H9 (cell line): ENCODE results near the gene TMEM79. TPM values are rescaled to one million over a fixed set of nuclear protein-coding genes. Genes with fewer than 3 reads are reported as not detected.

Experiments used
- DNase-seq: peaks from one replicate; pipeline ENCODE4 v3.0.0-alpha.2; 2017
- H2AFZ ChIP-seq: one replicate; pipeline ENCODE4 v1.6.1; 2013; ENCODE audit warnings: mild to moderate bottlenecking, low read length, control low read depth, moderate library complexity
- H2AK5ac ChIP-seq: 2 replicates; pipeline ENCODE4 v1.6.1; 2013; ENCODE audit warnings: low read length, control low read depth, mixed read lengths; ENCODE audit not compliant: insufficient read length
- H2BK120ac ChIP-seq: one replicate; pipeline ENCODE4 v1.6.1; 2013; ENCODE audit warnings: low read depth, mild to moderate bottlenecking, low read length, control low read depth, inconsistent platforms; ENCODE audit not compliant: poor library complexity, severe bottlenecking
- H2BK12ac ChIP-seq: 2 replicates; pipeline ENCODE4 v1.6.1; 2013; ENCODE audit warnings: low read length, control low read depth, mixed read lengths, low read depth; ENCODE audit not compliant: insufficient read length
- H2BK15ac ChIP-seq: 2 replicates; pipeline ENCODE4 v1.6.1; 2013; ENCODE audit warnings: low read depth, low read length, control low read depth
- H2BK20ac ChIP-seq: one replicate; pipeline ENCODE4 v1.6.1; 2013; ENCODE audit warnings: low read depth, mild to moderate bottlenecking, low read length, control low read depth, inconsistent platforms; ENCODE audit not compliant: poor library complexity, severe bottlenecking
- H2BK5ac ChIP-seq: 2 replicates; pipeline ENCODE4 v1.6.1; 2013; ENCODE audit warnings: low read length, control low read depth, mixed read lengths; ENCODE audit not compliant: insufficient read length
- H3K14ac ChIP-seq: 2 replicates; pipeline ENCODE4 v1.6.1; 2013; ENCODE audit warnings: low read length, control low read depth; ENCODE audit not compliant: insufficient read depth
- H3K18ac ChIP-seq: 2 replicates; pipeline ENCODE4 v1.6.1; 2013; ENCODE audit warnings: low read depth, mild to moderate bottlenecking, mixed read lengths, low read length, control low read depth; ENCODE audit not compliant: insufficient read length
- H3K23ac ChIP-seq: 2 replicates; pipeline ENCODE4 v1.6.1; 2013; ENCODE audit warnings: low read length, control low read depth, mixed read lengths, low read depth; ENCODE audit not compliant: insufficient read length
- H3K23me2 ChIP-seq: 2 replicates; pipeline ENCODE4 v1.6.1; 2013; ENCODE audit warnings: low read depth, mild to moderate bottlenecking, mixed read lengths, low read length, control low read depth; ENCODE audit not compliant: insufficient read length, poor library complexity, severe bottlenecking
- H3K27ac ChIP-seq: 2 replicates; pipeline ENCODE4 v1.5.1; 2013; ENCODE audit warnings: low read length, control low read depth, mixed read lengths, low read depth; ENCODE audit not compliant: insufficient read length
- H3K27me3 ChIP-seq: 2 replicates; pipeline ENCODE4 v1.6.1; 2013; ENCODE audit warnings: low read length, control low read depth, inconsistent platforms; ENCODE audit not compliant: insufficient read depth
- H3K4ac ChIP-seq: 2 replicates; pipeline ENCODE4 v1.6.1; 2013; ENCODE audit warnings: low read depth, mild to moderate bottlenecking, control low read depth, inconsistent platforms, low read length, moderate library complexity
- H3K4me1 ChIP-seq: 2 replicates; pipeline ENCODE4 v1.6.1; 2013; ENCODE audit warnings: low read length, control low read depth, inconsistent platforms; ENCODE audit not compliant: insufficient read depth
- H3K4me2 ChIP-seq: 2 replicates; pipeline ENCODE4 v1.6.1; 2013; ENCODE audit warnings: low read length, control low read depth, mixed read lengths; ENCODE audit not compliant: insufficient read length, insufficient read depth
- H3K56ac ChIP-seq: 2 replicates; pipeline ENCODE4 v1.6.1; 2013; ENCODE audit warnings: low read depth, mild to moderate bottlenecking, mixed read lengths, low read length, control low read depth; ENCODE audit not compliant: insufficient read length
- H3K79me1 ChIP-seq: 2 replicates; pipeline ENCODE4 v1.6.1; 2013; ENCODE audit warnings: low read depth, mild to moderate bottlenecking, moderate library complexity, low read length, control low read depth, inconsistent platforms; ENCODE audit not compliant: insufficient read depth, poor library complexity, severe bottlenecking
- H3K79me2 ChIP-seq: 2 replicates; pipeline ENCODE4 v1.6.1; 2013; ENCODE audit warnings: low read length, control low read depth, inconsistent platforms; ENCODE audit not compliant: insufficient read depth
- H3K9ac ChIP-seq: 2 replicates; pipeline ENCODE4 v1.6.1; 2013; ENCODE audit warnings: low read length, control low read depth, mixed read lengths; ENCODE audit not compliant: insufficient read length; ENCODE audit errors: extremely low read depth
- H3K9me3 ChIP-seq: one replicate; pipeline ENCODE4 v1.6.1; 2013; ENCODE audit warnings: low read depth, low read length, inconsistent platforms; ENCODE audit not compliant: control insufficient read depth
- H3T11ph ChIP-seq: one replicate; pipeline ENCODE4 v1.6.1; 2013; ENCODE audit warnings: mild to moderate bottlenecking, low read length, control low read depth, inconsistent platforms
- H4K20me1 ChIP-seq: one replicate; pipeline ENCODE4 v1.6.1; 2013; ENCODE audit not compliant: control insufficient read depth, insufficient read length, insufficient read depth
- H4K5ac ChIP-seq: 2 replicates; pipeline ENCODE4 v1.6.1; 2013; ENCODE audit warnings: low read depth, mild to moderate bottlenecking, mixed read lengths, low read length, control low read depth; ENCODE audit not compliant: insufficient read length
- H4K8ac ChIP-seq: replicated peaks from 2 replicates; pipeline ENCODE4 v1.6.1; 2013; ENCODE audit warnings: low read length, control low read depth, mixed read lengths, low read depth; ENCODE audit not compliant: insufficient read length
- H4K91ac ChIP-seq: 2 replicates; pipeline ENCODE4 v1.6.1; 2013; ENCODE audit warnings: low read depth, mild to moderate bottlenecking, moderate library complexity, mixed read lengths, low read length, control low read depth; ENCODE audit not compliant: insufficient read length
- H3K27ac Mint-ChIP-seq, 3 experiments: 2 replicates in 2 of 3; 3 replicates in 1 of 3; pipeline ENCODE4 v1.8.0; 2020 to 2021; ENCODE audit warnings: mixed read lengths in 3 of 3, mild to moderate bottlenecking in 1 of 3, moderate library complexity in 1 of 3
- H3K27me3 Mint-ChIP-seq: 2 replicates; pipeline ENCODE4 v1.8.0; 2021; ENCODE audit warnings: low read depth, mild to moderate bottlenecking, moderate library complexity, mixed read lengths
- H3K36me3 Mint-ChIP-seq, 3 experiments: 2 replicates in 2 of 3; 3 replicates in 1 of 3; pipeline ENCODE4 v1.8.0; 2020 to 2021; ENCODE audit warnings: low read depth in 3 of 3, mixed read lengths in 3 of 3; ENCODE audit not compliant: insufficient read depth in 1 of 3
- H3K4me1 Mint-ChIP-seq, 2 experiments: 2 replicates each; pipeline ENCODE4 v1.8.0; 2020; ENCODE audit warnings: mixed read lengths in 2 of 2
- H3K4me3 Mint-ChIP-seq, 2 experiments: 2 replicates in 1 of 2; 3 replicates in 1 of 2; pipeline ENCODE4 v1.8.0; 2020 to 2021; ENCODE audit warnings: mild to moderate bottlenecking in 2 of 2, mixed read lengths in 2 of 2, moderate library complexity in 1 of 2
- H3K9me3 Mint-ChIP-seq, 2 experiments: 2 replicates in 1 of 2; 3 replicates in 1 of 2; pipeline ENCODE4 v1.8.0; 2020; ENCODE audit warnings: mild to moderate bottlenecking in 2 of 2, mixed read lengths in 2 of 2, moderate library complexity in 1 of 2
- WGBS: extraction: QIAGEN DNeasy Blood & Tissue Kit; methylation state at CpG from one replicate; pipeline ENCODE4 v1.1.7; 2013; ENCODE audit warnings: missing lambda C conversion rate, low lambda C conversion rate, mixed read lengths; ENCODE audit not compliant: insufficient read length; ENCODE audit errors: extremely low coverage; 5-methylcytosine and 5-hydroxymethylcytosine counted together
- total RNA-seq: library from RNA; stranded (reverse); gene quantifications from 2 replicates; pipeline ENCODE4 v1.2.1, GENCODE V29; 2021
- TF ChIP-seq, protein P1 (sequence below): fragments of 200-600 bp; sonication (generic); conservative IDR thresholded peaks from 3 replicates; pipeline ENCODE4 v1.8.0; 2021; ENCODE audit warnings: antibody characterized with exemption, mild to moderate bottlenecking

The TMEM79 gene
- total RNA-seq, 1 experiment from 2014 or later, result 2.6 TPM

DNA sequence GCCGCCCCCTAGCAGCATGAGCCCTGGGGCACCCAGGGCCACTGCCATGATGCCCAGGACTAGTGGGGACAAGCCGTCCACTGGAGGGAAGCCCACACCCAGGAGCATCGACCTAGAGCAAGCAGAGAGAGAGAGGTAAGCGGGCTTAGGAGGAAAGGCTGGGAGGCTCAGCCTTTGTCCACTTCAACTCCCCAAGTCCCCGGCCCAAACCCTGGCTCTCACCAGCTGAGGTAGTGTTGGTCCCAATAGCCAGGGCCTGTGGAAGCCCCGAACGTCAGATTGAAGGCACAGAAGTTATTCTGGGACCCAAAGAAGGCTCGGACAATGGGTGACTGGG lies 8.9 kb downstream of the TMEM79 start:
- Histone ChIP-seq H3K23ac (no peak overlapping the region), H4K8ac (no peak overlapping the region), H3K23me2 (peaks cover 8% of the 10 kb centered on the region), H3K9me3 (no peaks in the 10 kb centered on the region), H2BK20ac (no peak overlapping the region), H2AFZ (no peak overlapping the region), H3K4me2 (no peak overlapping the region), H3T11ph (no peak overlapping the region), H4K5ac (no peak overlapping the region), H3K27me3 (no peaks in the 10 kb centered on the region; the same call in 1 of the 2 replicates), H2AK5ac (no peak overlapping the region), H3K9ac (no peak overlapping the region), H2BK15ac (no peak overlapping the region), H3K56ac (no peak overlapping the region), H3K79me1 (no peaks in the 10 kb centered on the region), H4K91ac (no peak overlapping the region), H4K20me1 (no peaks in the 10 kb centered on the region), H2BK12ac (no peak overlapping the region), H3K4me1 (no peaks in the 10 kb centered on the region; the same call in 1 of the 2 replicates), H3K18ac (no peak overlapping the region), H3K27ac (no peak overlapping the region), H2BK5ac (no peak overlapping the region), H3K79me2 (no peaks in the 10 kb centered on the region), H2BK120ac (no peak overlapping the region), H3K14ac (no peak overlapping the region), H3K4ac (no peak overlapping the region)
- WGBS, result no CpG with 5 or more reads among the region's 8 CpGs
- Mint-ChIP-seq H3K36me3 (peaks cover 4 to 15% (median 8%) of the 10 kb centered on the region in 3 experiments; a peak in 5 of 7 replicates), H3K4me1 (peaks cover 10 to 18% of the 10 kb centered on the region in 2 experiments), H3K27me3 (no peaks in the 10 kb centered on the region), H3K27ac (no peak overlapping the region), H3K4me3 (no peak overlapping the region), H3K9me3 (no peaks in the 10 kb centered on the region)
- DNase-seq, result no peak
- TF ChIP-seq, protein P1, sequence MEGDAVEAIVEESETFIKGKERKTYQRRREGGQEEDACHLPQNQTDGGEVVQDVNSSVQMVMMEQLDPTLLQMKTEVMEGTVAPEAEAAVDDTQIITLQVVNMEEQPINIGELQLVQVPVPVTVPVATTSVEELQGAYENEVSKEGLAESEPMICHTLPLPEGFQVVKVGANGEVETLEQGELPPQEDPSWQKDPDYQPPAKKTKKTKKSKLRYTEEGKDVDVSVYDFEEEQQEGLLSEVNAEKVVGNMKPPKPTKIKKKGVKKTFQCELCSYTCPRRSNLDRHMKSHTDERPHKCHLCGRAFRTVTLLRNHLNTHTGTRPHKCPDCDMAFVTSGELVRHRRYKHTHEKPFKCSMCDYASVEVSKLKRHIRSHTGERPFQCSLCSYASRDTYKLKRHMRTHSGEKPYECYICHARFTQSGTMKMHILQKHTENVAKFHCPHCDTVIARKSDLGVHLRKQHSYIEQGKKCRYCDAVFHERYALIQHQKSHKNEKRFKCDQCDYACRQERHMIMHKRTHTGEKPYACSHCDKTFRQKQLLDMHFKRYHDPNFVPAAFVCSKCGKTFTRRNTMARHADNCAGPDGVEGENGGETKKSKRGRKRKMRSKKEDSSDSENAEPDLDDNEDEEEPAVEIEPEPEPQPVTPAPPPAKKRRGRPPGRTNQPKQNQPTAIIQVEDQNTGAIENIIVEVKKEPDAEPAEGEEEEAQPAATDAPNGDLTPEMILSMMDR, result no peak
